Adrenal gland (tissue), 12 donors: ENCODE results near the gene CDON. TPM values are rescaled to one million over a fixed set of nuclear protein-coding genes. Genes with fewer than 3 reads are reported as not detected.

Source experiments
- DNase-seq, 7 donors: peaks; one replicate each; pipeline ENCODE4 v3.0.0-alpha.2; 2019 to 2020
- H3K27ac ChIP-seq, 5 donors: fragments of 200-600 bp; sonication (generic) in 4 of 5; 1 replicate in 3 of 5; 2 replicates in 2 of 5; pipeline versions ENCODE4 v1.5.1 to v1.8.0; 2016 to 2020; ENCODE audit warnings: mild to moderate bottlenecking in 1 of 5
- H3K27me3 ChIP-seq: fragments of 200-600 bp; 2 replicates; pipeline ENCODE4 v1.8.0; 2021
- H3K36me3 ChIP-seq, 2 donors: fragments of 200-600 bp; replicated peaks in 1 of 2; 1 replicate in 1 of 2; 2 replicates in 1 of 2; pipeline versions ENCODE4 v1.5.1 to v1.8.0; 2018 to 2022
- H3K4me1 ChIP-seq, 2 donors: fragments of 200-600 bp; replicated peaks in 1 of 2; 1 replicate in 1 of 2; 2 replicates in 1 of 2; pipeline versions ENCODE4 v1.5.1 to v1.8.0; 2018 to 2021
- H3K4me3 ChIP-seq, 4 donors: fragments of 200-600 bp; sonication (generic) in 3 of 4; one replicate each; pipeline ENCODE4 v1.5.1; 2016 to 2018
- H3K9me3 ChIP-seq, 3 donors: fragments of 200-600 bp; sonication (generic) in 1 of 3; replicated peaks in 1 of 3; 1 replicate in 2 of 3; 2 replicates in 1 of 3; pipeline versions ENCODE4 v1.5.1 to v1.8.0; 2016 to 2021
- POLR2A ChIP-seq, 2 donors: fragments of 450-650 bp; IDR thresholded peaks; one replicate each; pipeline ENCODE4 v1.6.1; 2017; ENCODE audit warnings: antibody characterized with exemption in 2 of 2, mild to moderate bottlenecking in 2 of 2, moderate library complexity in 1 of 2
- whole genome bisulfite sequencing, 4 donors: extraction: QIAGEN DNeasy Blood & Tissue Kit in 2 of 4; methylation state at CpG; one replicate each; pipeline versions ENCODE4 v1.1.5 to v1.1.7; 2013 to 2017; 5-methylcytosine and 5-hydroxymethylcytosine counted together
- intact Hi-C, 2 donors: fragments of 100-400 bp; cut with DNase I; formaldehyde crosslinking; loops; one replicate each; pipeline versions ENCODE4 v1.14.1 to v1.15.0; 2022 to 2023
- polyA plus RNA-seq, 3 donors: library from polyadenylated mRNA; stranded (reverse); fragments of 200-250 nt in 2 of 3; fragments of 350-450 nt in 1 of 3; fragmentation: Illumina TruSeq in 1 of 3; extraction: RNeasy Lipid Tissue Mini Kit (QIAGEN cat#74804) in 1 of 3; gene quantifications; one replicate each; pipeline ENCODE4 v1.2.3, GENCODE V29; 2013 to 2014
- total RNA-seq, 9 donors: library from RNA; depleted of rRNA in 4 of 9; stranded (reverse); fragments of >200 nt in 4 of 9; fragments of 120-200 nt in 1 of 9; fragmentation: NEBNext Ultra II Directional in 1 of 9; extraction: Animal tissue kit (Norgen Biotek cat#: 25700) in 1 of 9; gene quantifications; one replicate each; pipeline versions ENCODE4 v1.1.0 to v1.2.4, GENCODE V29; 2013 to 2023
- TF ChIP-seq, protein P1 (sequence below), 6 experiments: fragments of 450-650 bp in 4 of 6; fragments of 200-600 bp in 2 of 6; sonication (generic) in 1 of 6; IDR thresholded peaks; 1 replicate in 5 of 6; 2 replicates in 1 of 6; pipeline versions ENCODE4 v1.5.1 to v1.8.0; 2016 to 2021; ENCODE audit warnings: antibody characterized with exemption in 6 of 6, mild to moderate bottlenecking in 2 of 6, moderate library complexity in 1 of 6
- donor health status: healthy with polysubstance abuse.
- donor health status: Bipolar disorder and iron deficiency.
- donor health status: DM: yes; HTN: yes; CAD: no.
- donor health status: DM: no; HTN: no; CAD: no.
- donor health status: DM: no; HTN: no; CAD: no.
- donor health status: DM: yes; HTN: yes; CAD: no.

CDON gene
- total and polyA plus RNA-seq, 12 donors: 0.90 to 12.1 (median 3.9) TPM

DNA sequence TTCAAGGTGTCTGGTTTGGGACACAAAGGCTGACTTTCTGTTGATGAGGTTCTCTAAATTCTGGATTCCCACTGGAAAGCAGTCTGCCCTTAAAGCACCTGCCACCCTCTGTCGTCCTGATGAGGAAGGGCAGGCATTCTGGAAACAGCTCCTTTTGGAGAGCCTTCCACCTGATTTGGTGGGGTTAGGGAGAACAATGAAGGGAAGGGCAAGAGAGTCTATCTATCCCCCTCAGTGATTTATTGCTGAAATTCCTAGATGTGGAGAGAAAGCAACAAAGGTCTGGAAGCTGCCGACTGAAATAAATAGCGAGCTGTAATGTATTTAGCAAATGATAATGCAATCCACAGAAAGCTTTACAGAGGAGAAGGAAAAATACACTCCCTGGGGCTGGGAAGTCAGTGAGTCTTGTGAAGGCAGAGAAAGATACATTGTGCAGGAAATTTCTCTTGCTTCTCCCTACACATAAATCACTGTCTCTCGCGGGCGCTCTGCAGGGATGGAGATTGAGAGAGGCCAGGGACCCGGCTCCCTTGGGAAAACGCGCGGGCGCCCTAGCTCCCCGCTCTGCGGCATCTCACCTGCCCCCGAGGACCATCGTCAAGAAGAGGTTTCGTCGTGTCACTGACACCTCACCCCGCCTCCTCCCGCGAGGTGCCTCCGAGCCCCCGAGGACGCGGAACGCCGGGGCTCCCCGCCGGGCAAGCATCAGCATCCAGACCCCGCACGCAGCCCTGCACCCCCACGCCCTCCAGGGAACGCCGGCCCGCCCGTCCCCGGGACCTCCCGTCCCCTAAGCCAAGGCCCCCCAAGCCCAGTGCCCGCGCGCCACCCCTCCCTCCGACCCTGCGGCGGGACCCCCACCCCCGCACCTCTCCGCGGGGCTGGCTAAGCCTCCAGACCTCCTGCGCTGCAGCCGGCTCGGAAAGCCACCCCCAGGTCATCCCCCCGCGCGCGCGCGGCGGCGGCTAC lies 673 bp downstream of the CDON start:
- peaks cover 7 to 8% of the 10 kb centered on the region in 2 donors for H3K4me1 ChIP-seq
- H3K9me3 ChIP-seq: no peaks in the 10 kb centered on the region
- H3K27ac ChIP-seq: peak overlapping the region in 1 of 5 donors; percentile 77
- H3K36me3 ChIP-seq: no peaks in the 10 kb centered on the region
- TF ChIP-seq, protein P1, sequence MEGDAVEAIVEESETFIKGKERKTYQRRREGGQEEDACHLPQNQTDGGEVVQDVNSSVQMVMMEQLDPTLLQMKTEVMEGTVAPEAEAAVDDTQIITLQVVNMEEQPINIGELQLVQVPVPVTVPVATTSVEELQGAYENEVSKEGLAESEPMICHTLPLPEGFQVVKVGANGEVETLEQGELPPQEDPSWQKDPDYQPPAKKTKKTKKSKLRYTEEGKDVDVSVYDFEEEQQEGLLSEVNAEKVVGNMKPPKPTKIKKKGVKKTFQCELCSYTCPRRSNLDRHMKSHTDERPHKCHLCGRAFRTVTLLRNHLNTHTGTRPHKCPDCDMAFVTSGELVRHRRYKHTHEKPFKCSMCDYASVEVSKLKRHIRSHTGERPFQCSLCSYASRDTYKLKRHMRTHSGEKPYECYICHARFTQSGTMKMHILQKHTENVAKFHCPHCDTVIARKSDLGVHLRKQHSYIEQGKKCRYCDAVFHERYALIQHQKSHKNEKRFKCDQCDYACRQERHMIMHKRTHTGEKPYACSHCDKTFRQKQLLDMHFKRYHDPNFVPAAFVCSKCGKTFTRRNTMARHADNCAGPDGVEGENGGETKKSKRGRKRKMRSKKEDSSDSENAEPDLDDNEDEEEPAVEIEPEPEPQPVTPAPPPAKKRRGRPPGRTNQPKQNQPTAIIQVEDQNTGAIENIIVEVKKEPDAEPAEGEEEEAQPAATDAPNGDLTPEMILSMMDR (IDR thresholded peaks at IDR 0.05): peak; percentile 14 to 48 (median 40)
- no peak for TF ChIP-seq POLR2A (IDR thresholded peaks at IDR 0.05)
- no peaks in the 10 kb centered on the region for H3K27me3 ChIP-seq
- H3K4me3 ChIP-seq: peak overlapping the region in 3 of 4 donors; percentile 18 to 95 (median 66)
- peak in 5 of 7 donors; percentile 22 to 55 (median 30) for DNase-seq
- intact Hi-C loops: no loop called here
- WGBS, 4 donors: 1 to 3% (median 1%) methylated on average over 5 to 57 of the region's 57 CpGs

DNA sequence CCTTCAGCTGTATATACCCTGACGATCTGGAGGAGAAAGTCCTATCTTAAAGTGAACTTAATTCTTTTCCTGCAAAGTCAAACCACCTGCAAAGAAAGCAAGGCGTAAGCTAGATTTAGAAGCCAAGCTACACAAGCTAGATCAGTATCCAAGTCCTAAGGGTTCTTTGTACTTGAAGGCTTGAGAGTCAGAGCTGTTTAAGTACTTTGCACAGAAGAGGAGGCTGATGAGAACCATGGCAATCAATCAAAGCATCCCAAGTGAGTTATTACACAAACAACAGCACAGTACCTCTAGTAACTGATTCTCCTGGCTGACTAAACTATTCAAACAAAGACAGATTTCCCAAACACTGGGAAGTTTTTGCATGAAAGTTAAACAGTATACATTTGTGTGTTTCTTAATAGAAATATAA lies 1.9 kb downstream of the CDON start:
- TF ChIP-seq POLR2A (IDR thresholded peaks at IDR 0.05): no peak
- TF ChIP-seq, protein P1 (IDR thresholded peaks at IDR 0.05): no peak
- Histone ChIP-seq H3K4me3 (no peak overlapping the region), H3K36me3 (no peaks in the 10 kb centered on the region), H3K4me1 (peaks cover 7 to 8% of the 10 kb centered on the region in 2 donors), H3K9me3 (no peaks in the 10 kb centered on the region), H3K27ac (no peak overlapping the region), H3K27me3 (no peaks in the 10 kb centered on the region)
- WGBS, 4 donors: 69 to 79% (median 73%) methylated on average over 2 of the region's 2 CpGs
- no peak for DNase-seq
- intact Hi-C loops: no loop called here

GRCh38 chr11:126059238-126059781 lies 3.4 kb downstream of the CDON start:
- Histone ChIP-seq H3K4me1 (peaks cover 7 to 8% of the 10 kb centered on the region in 2 donors), H3K9me3 (no peaks in the 10 kb centered on the region), H3K36me3 (no peaks in the 10 kb centered on the region), H3K27ac (no peak overlapping the region), H3K4me3 (no peak overlapping the region), H3K27me3 (no peaks in the 10 kb centered on the region)
- no peak for DNase-seq
- TF ChIP-seq, protein P1 (IDR thresholded peaks at IDR 0.05): no peak
- TF ChIP-seq POLR2A (IDR thresholded peaks at IDR 0.05): no peak
- intact Hi-C loops: loop anchor here in 1 of 2 donors (5.0 kb wide), 1 partner anchor 137 kb away; no protein-coding TSS in a partner anchor
- WGBS, 4 donors: 57 to 61% (median 58%) methylated on average over 9 to 10 of the region's 10 CpGs
